Kasumi-1 (cell line): ENCODE data around the gene TENT4A.
"Not testable (repeated sequence)": the region's sequence is repeated elsewhere in the genome, so short reads cannot be mapped to it uniquely, and the experiment has no call there.

ENCODE experiments used
- DNase-seq, 2 experiments: peaks; one replicate each; lab custom pipeline; 2025; lab: John Stamatoyannopoulos, UW

Gene TENT4A

GRCh38 chr5:6773342-6774035 is 60.3 kb downstream of the TENT4A start:
- DNase-seq, result no peak

GRCh38 chr5:6774207-6774606 is 61.0 kb downstream of the TENT4A start:
- DNase-seq, result not testable (repeated sequence)

GRCh38 chr5:6774721-6775204 is 61.5 kb downstream of the TENT4A start:
- no peak for DNase-seq

- no peak for DNase-seq
Measured at GRCh38 chr5:6775571-6775970, 62.3 kb downstream of the TENT4A start.

- DNase-seq, result peak; percentile 17 to 45
Measured at GRCh38 chr5:6780802-6781391, 67.7 kb downstream of the TENT4A start.

GRCh38 chr5:6781716-6782115 is 68.5 kb downstream of the TENT4A start:
- DNase-seq, result no peak

- no peak for DNase-seq
Measured at GRCh38 chr5:6783787-6784186, 70.6 kb downstream of the TENT4A start.

- DNase-seq, result no peak
Measured at GRCh38 chr5:6784481-6784880, 71.2 kb downstream of the TENT4A start.

- no peak for DNase-seq
Measured at GRCh38 chr5:6785161-6785860, 72.1 kb downstream of the TENT4A start.

- no peak for DNase-seq
Measured at GRCh38 chr5:6785861-6786180, 72.6 kb downstream of the TENT4A start.

- DNase-seq, result no peak
Measured at GRCh38 chr5:6786786-6787495, 73.7 kb downstream of the TENT4A start.

- no peak for DNase-seq
Measured at GRCh38 chr5:6787941-6788340, 74.7 kb downstream of the TENT4A start.

GRCh38 chr5:6788439-6788838 is 75.2 kb downstream of the TENT4A start:
- no peak for DNase-seq

GRCh38 chr5:6788956-6789649 is 75.9 kb downstream of the TENT4A start:
- DNase-seq, result no peak

- no peak for DNase-seq
Measured at GRCh38 chr5:6790346-6790865, 77.2 kb downstream of the TENT4A start.

- no peak for DNase-seq
Measured at GRCh38 chr5:6791031-6791430, 77.8 kb downstream of the TENT4A start.

- no peak for DNase-seq
Measured at GRCh38 chr5:6792376-6792775, 79.1 kb downstream of the TENT4A start.

- peak; percentile 59 to 68 for DNase-seq
Measured at GRCh38 chr5:6792911-6793471, 79.8 kb downstream of the TENT4A start.

- DNase-seq, result no peak
Measured at GRCh38 chr5:6801236-6801635, 88.0 kb downstream of the TENT4A start.

- DNase-seq, result no peak
Measured at GRCh38 chr5:6803981-6804550, 90.8 kb downstream of the TENT4A start.
